Measurements from ENCODE around the gene RNF121. TPM values are rescaled to one million over a fixed set of nuclear protein-coding genes. Genes with fewer than 3 reads are reported as not detected.
A peak's percentile ranks its signal among the peaks of the same experiment; 100 is the strongest.

Gene RNF121
- total and polyA plus RNA-seq, 7 donors, result 23.0 to 51.7 (median 27.5) TPM

GRCh38 chr11:72012897-72013721 lies 84.3 kb downstream of the RNF121 start:
- H3K4me3 ChIP-seq, result no peak overlapping the region
- H3K27ac ChIP-seq, result peak overlapping the region; percentile 34
- intact Hi-C loops (cut with DNase I), result loop anchor here (5.0 to 10.0 kb wide), 2 partner anchors 36 to 222 kb away; no protein-coding TSS in a partner anchor
- H3K9me3 ChIP-seq, result no peaks in the 10 kb centered on the region
- peak; percentile 71 to 82 (median 78) for ATAC-seq
- peaks cover 43% of the 10 kb centered on the region for H3K4me1 ChIP-seq
- WGBS, 3 donors, result 17 to 29% (median 26%) methylated on average over 33 of the region's 33 CpGs
- H3K36me3 ChIP-seq (ENCODE audit: insufficient read depth in 1 of 2, low read depth in 1 of 2), result peaks cover 0 to 100% of the 10 kb centered on the region in 2 donors
- DNase-seq, result peak; percentile 76 to 89
- no peaks in the 10 kb centered on the region for H3K27me3 ChIP-seq (ENCODE audit: insufficient read depth in 3 of 3, low read length in 2 of 3)
- no peak for TF ChIP-seq CTCF (IDR thresholded peaks at IDR 0.05)

GRCh38 chr11:72013765-72014711 lies 85.2 kb downstream of the RNF121 start:
- peak overlapping the region; percentile 34 for H3K27ac ChIP-seq
- H3K36me3 ChIP-seq (ENCODE audit: insufficient read depth in 1 of 2, low read depth in 1 of 2), result peaks cover 7 to 100% of the 10 kb centered on the region in 2 donors
- peaks cover 43% of the 10 kb centered on the region for H3K4me1 ChIP-seq
- 43 to 64% (median 46%) methylated on average over 38 of the region's 38 CpGs for WGBS, 3 donors
- intact Hi-C loops (cut with DNase I), result loop anchor here (5.0 to 10.0 kb wide), 2 partner anchors 37 to 221 kb away; no protein-coding TSS in a partner anchor
- DNase-seq, result no peak
- TF ChIP-seq CTCF (IDR thresholded peaks at IDR 0.05), result no peak
- no peaks in the 10 kb centered on the region for H3K9me3 ChIP-seq
- ATAC-seq, result no peak
- no peak overlapping the region for H3K4me3 ChIP-seq
- H3K27me3 ChIP-seq (ENCODE audit: insufficient read depth in 3 of 3, low read length in 2 of 3), result no peaks in the 10 kb centered on the region

- WGBS, 3 donors, result 47 to 62% (median 49%) methylated on average over 16 of the region's 16 CpGs
- no peak for TF ChIP-seq CTCF (IDR thresholded peaks at IDR 0.05)
These were observed 86.0 kb downstream of the RNF121 start for GRCh38 chr11:72014761-72015320.

GRCh38 chr11:72015511-72016061 lies 86.7 kb downstream of the RNF121 start:
- no peaks in the 10 kb centered on the region for H3K27me3 ChIP-seq (ENCODE audit: insufficient read depth in 3 of 3, low read length in 2 of 3)
- intact Hi-C loops (cut with DNase I), result loop anchor here (10.0 kb wide), 1 partner anchor 219 kb away; no protein-coding TSS in a partner anchor
- H3K4me3 ChIP-seq, result no peak overlapping the region
- peak; percentile 17 for TF ChIP-seq CTCF (IDR thresholded peaks at IDR 0.05)
- H3K27ac ChIP-seq, result peak overlapping the region; percentile 34
- H3K9me3 ChIP-seq, result no peaks in the 10 kb centered on the region
- DNase-seq (no peak), ATAC-seq (no peak)
- peaks cover 11 to 100% of the 10 kb centered on the region in 2 donors for H3K36me3 ChIP-seq (ENCODE audit: insufficient read depth in 1 of 2, low read depth in 1 of 2)
- H3K4me1 ChIP-seq, result peaks cover 43% of the 10 kb centered on the region
- WGBS, 3 donors, result 78 to 87% (median 82%) methylated on average over 10 of the region's 10 CpGs

More at GRCh38 chr11:72014761-72015320, 86.0 kb downstream of the RNF121 start:
- intact Hi-C loops (cut with DNase I), result loop anchor here (5.0 to 10.0 kb wide), 2 partner anchors 38 to 220 kb away; no protein-coding TSS in a partner anchor
- Histone ChIP-seq H3K36me3 (ENCODE audit: insufficient read depth in 1 of 2, low read depth in 1 of 2) (peaks cover 9 to 100% of the 10 kb centered on the region in 2 donors), H3K27me3 (ENCODE audit: insufficient read depth in 3 of 3, low read length in 2 of 3) (no peaks in the 10 kb centered on the region), H3K27ac (peak overlapping the region; percentile 34), H3K4me1 (peaks cover 43% of the 10 kb centered on the region), H3K4me3 (no peak overlapping the region), H3K9me3 (no peaks in the 10 kb centered on the region)
- no peak for DNase-seq
- ATAC-seq, result peak in 3 of 4 donors; percentile 4 to 12 (median 11)

Data from psoas muscle (tissue), 8 donors.